PC-3 (cell line): Measurements from ENCODE around the gene FPGS. TPM values are rescaled to one million over a fixed set of nuclear protein-coding genes. Genes with fewer than 3 reads are reported as not detected.

Experiments used
- ATAC-seq: fragments of 200-7000 bp; cut with Tn5 transposase; 2 replicates; pipeline ENCODE4 v1.9.1; 2020; ENCODE audit warnings: mild to moderate bottlenecking, moderate library complexity
- BruUV-seq: library from RNA; stranded (reverse); fragments of 400-500 nt; replicated peaks from 2 replicates; lab custom pipeline; 2021; lab: Mats Ljungman, UMichigan
- CTCF ChIA-PET: fragments of 300-600 bp; sonication (Branson Sonifier 250); formaldehyde crosslinking; loops from one replicate; lab custom pipeline; 2022; ENCODE audit warnings: antibody characterized with exemption; lab: Charles Lee
- POLR2A ChIA-PET: fragments of 300-600 bp; sonication (Branson Sonifier 250); formaldehyde crosslinking; loops from one replicate; lab custom pipeline; 2022; ENCODE audit warnings: antibody characterized with exemption; ENCODE audit not compliant: unreplicated experiment; lab: Charles Lee
- DNase-seq: peaks from one replicate; pipeline ENCODE4 v3.0.0-alpha.2; 2015
- H2AFZ ChIP-seq: fragments of 300-600 bp; sonication (generic); 2 replicates; pipeline ENCODE4 v1.6.0; 2016; ENCODE audit warnings: antibody characterized with exemption, low read length
- H3F3A ChIP-seq: fragments of 300-600 bp; sonication (generic); one replicate; pipeline ENCODE4 v1.6.0; 2017; ENCODE audit warnings: antibody characterized with exemption, low read length, control low read depth, mild to moderate bottlenecking; ENCODE audit not compliant: unreplicated experiment
- H3K27ac ChIP-seq: fragments of 300-600 bp; sonication (generic); 2 replicates; pipeline ENCODE4 v1.5.1; 2016; ENCODE audit warnings: mild to moderate bottlenecking, low read length
- H3K27me3 ChIP-seq: fragments of 300-600 bp; sonication (generic); 2 replicates; pipeline ENCODE4 v1.6.1; 2016; ENCODE audit warnings: low read length, mixed read lengths
- H3K36me3 ChIP-seq: fragments of 300-600 bp; sonication (generic); 2 replicates; pipeline ENCODE4 v1.6.1; 2016; ENCODE audit warnings: low read depth, mixed run types, low read length, mixed read lengths
- H3K4me1 ChIP-seq: fragments of 300-600 bp; sonication (generic); 2 replicates; pipeline ENCODE4 v1.5.1; 2016; ENCODE audit warnings: low read length; ENCODE audit not compliant: insufficient read depth
- H3K4me2 ChIP-seq: fragments of 300-600 bp; sonication (generic); 2 replicates; pipeline ENCODE4 v1.6.0; 2016; ENCODE audit warnings: low read length
- H3K4me3 ChIP-seq: fragments of 300-600 bp; sonication (generic); 2 replicates; pipeline ENCODE4 v1.5.1; 2016; ENCODE audit warnings: mild to moderate bottlenecking, low read length, mixed read lengths
- H3K79me2 ChIP-seq: fragments of 300-600 bp; sonication (generic); 2 replicates; pipeline ENCODE4 v1.6.1; 2017; ENCODE audit warnings: low read length, mixed read lengths
- H3K9ac ChIP-seq: fragments of 300-600 bp; sonication (generic); 2 replicates; pipeline ENCODE4 v1.6.0; 2016; ENCODE audit warnings: mild to moderate bottlenecking, low read length
- H3K9me2 ChIP-seq: fragments of 300-600 bp; sonication (generic); replicated peaks from 2 replicates; pipeline ENCODE4 v1.6.1; 2016; ENCODE audit warnings: mixed run types, low read length, mixed read lengths
- H3K9me3 ChIP-seq: fragments of 300-600 bp; sonication (generic); 2 replicates; pipeline ENCODE4 v1.6.1; 2016; ENCODE audit warnings: low read length, mixed read lengths
- H4K20me1 ChIP-seq: fragments of 300-600 bp; sonication (generic); 2 replicates; pipeline ENCODE4 v1.6.1; 2016; ENCODE audit warnings: low read length, mixed read lengths
- CTCF ChIP-seq: fragments of 300-600 bp; sonication (generic); conservative IDR thresholded peaks from 2 replicates; pipeline ENCODE4 v1.5.1; 2017; ENCODE audit warnings: antibody characterized with exemption, low read depth, mild to moderate bottlenecking, low read length
- EZH2 ChIP-seq: fragments of 300-600 bp; sonication (generic); IDR thresholded peaks from one replicate; pipeline ENCODE4 v1.6.1; 2017; ENCODE audit warnings: antibody characterized with exemption, mild to moderate bottlenecking, low read length; ENCODE audit not compliant: unreplicated experiment
- EZH2phosphoT487 ChIP-seq: fragments of 300-600 bp; sonication (generic); IDR thresholded peaks from 2 replicates; pipeline ENCODE4 v1.6.1; 2018; ENCODE audit warnings: mild to moderate bottlenecking, antibody characterized with exemption, low read length, borderline replicate concordance
- intact Hi-C: fragments of 100-400 bp; cut with micrococcal nuclease; formaldehyde crosslinking; loops from 2 replicates; pipeline ENCODE4 v1.9.0; 2023
- total RNA-seq: library from RNA; depleted of rRNA; stranded (reverse); fragments of >200 nt; gene quantifications from 2 replicates; pipeline ENCODE4 v1.2.3, GENCODE V29; 2014

Gene FPGS
- total RNA-seq, 1 experiment from 2014 or later: 78.5 TPM

- TF ChIP-seq EZH2phosphoT487 (no peak), EZH2 (no peak), CTCF (no peak)
- POLR2A ChIA-PET: no interaction called here
- Histone ChIP-seq H3K27ac (no peak overlapping the region), H3K36me3 (no peaks in the 10 kb centered on the region), H3K4me2 (no peak overlapping the region), H3K4me1 (peaks cover 4% of the 10 kb centered on the region; the same call in 1 of the 2 replicates), H3F3A (no peaks in the 10 kb centered on the region), H3K9me2 (no peaks in the 10 kb centered on the region), H3K4me3 (no peak overlapping the region), H3K9me3 (no peaks in the 10 kb centered on the region), H3K27me3 (no peaks in the 10 kb centered on the region), H4K20me1 (no peaks in the 10 kb centered on the region), H3K79me2 (no peaks in the 10 kb centered on the region), H2AFZ (no peak overlapping the region), H3K9ac (no peak overlapping the region)
- intact Hi-C loops: no loop called here
- DNase-seq: no peak
- no peak for ATAC-seq
- CTCF ChIA-PET: no interaction called here
- no TSS peak for BruUV-seq
These were observed 33.6 kb upstream of the FPGS start for GRCh38 chr9:127769101-127769500.

GRCh38 chr9:127769929-127770582 is 32.6 kb upstream of the FPGS start:
- no peak for TF ChIP-seq EZH2phosphoT487
- TF ChIP-seq CTCF: no peak
- no peaks in the 10 kb centered on the region for H4K20me1 ChIP-seq
- H3K79me2 ChIP-seq: no peaks in the 10 kb centered on the region
- no TSS peak for BruUV-seq
- no peaks in the 10 kb centered on the region for H3K27me3 ChIP-seq
- H3K9ac ChIP-seq: no peak overlapping the region
- DNase-seq (no peak), ATAC-seq (no peak)
- intact Hi-C loops: no loop called here
- H3F3A ChIP-seq: no peaks in the 10 kb centered on the region
- no peak overlapping the region for H2AFZ ChIP-seq
- no peaks in the 10 kb centered on the region for H3K36me3 ChIP-seq
- H3K4me3 ChIP-seq: no peak overlapping the region
- H3K4me2 ChIP-seq: peak overlapping the region; percentile 91; the same call in 1 of the 2 replicates
- ChIA-PET CTCF (no interaction called here), POLR2A (no interaction called here)
- no peaks in the 10 kb centered on the region for H3K9me3 ChIP-seq
- no peaks in the 10 kb centered on the region for H3K9me2 ChIP-seq
- peaks cover 4% of the 10 kb centered on the region; the same call in 1 of the 2 replicates for H3K4me1 ChIP-seq
- H3K27ac ChIP-seq: no peak overlapping the region

GRCh38 chr9:127770583-127770904 is 32.1 kb upstream of the FPGS start:
- no peaks in the 10 kb centered on the region for H3K36me3 ChIP-seq
- POLR2A ChIA-PET: interaction anchor here (0.5 to 1.0 kb wide), 2 partner anchors 15 to 35 kb away, joined by 3 to 8 read pairs; partner anchors contain the start of genes CDK9 and TOR2A
- no peak for TF ChIP-seq EZH2phosphoT487
- intact Hi-C loops: no loop called here
- no peaks in the 10 kb centered on the region for H4K20me1 ChIP-seq
- H3K4me3 ChIP-seq: peak overlapping the region; percentile 70
- H3K79me2 ChIP-seq: no peaks in the 10 kb centered on the region
- no peaks in the 10 kb centered on the region for H3K9me2 ChIP-seq
- no peak for DNase-seq
- no peaks in the 10 kb centered on the region for H3F3A ChIP-seq
- H3K4me2 ChIP-seq: peak overlapping the region; percentile 91
- H2AFZ ChIP-seq: peak overlapping the region; percentile 76
- H3K27me3 ChIP-seq: no peaks in the 10 kb centered on the region
- H3K4me1 ChIP-seq: peaks cover 4% of the 10 kb centered on the region; the same call in 1 of the 2 replicates
- no peak for ATAC-seq
- no peak overlapping the region for H3K9ac ChIP-seq
- H3K27ac ChIP-seq: no peak overlapping the region
- H3K9me3 ChIP-seq: no peaks in the 10 kb centered on the region
- BruUV-seq: no TSS peak
- CTCF ChIA-PET: interaction anchor here (0.5 to 1.2 kb wide), 2 partner anchors 36 to 100 kb away, joined by 9 to 10 read pairs; partner anchors contain the start of gene TOR2A
